Epithelial cell of esophagus (primary cell): ENCODE results near the gene NUAK1.

ENCODE experiments used
- DNase-seq: peaks from one replicate; pipeline ENCODE4 v3.0.0; 2010; ENCODE audit warnings: low read depth
- H3K4me3 ChIP-seq: 2 replicates; pipeline ENCODE4 v1.5.1; 2011; ENCODE audit warnings: mild to moderate bottlenecking, low read length, control low read depth
- TF ChIP-seq, protein P1 (sequence below): IDR thresholded peaks from 2 replicates; pipeline ENCODE4 v1.5.1; 2011; ENCODE audit warnings: low read depth, mild to moderate bottlenecking, low read length, control low read depth, inconsistent platforms; ENCODE audit not compliant: insufficient read depth; ENCODE audit errors: missing control alignments

The NUAK1 gene

DNA sequence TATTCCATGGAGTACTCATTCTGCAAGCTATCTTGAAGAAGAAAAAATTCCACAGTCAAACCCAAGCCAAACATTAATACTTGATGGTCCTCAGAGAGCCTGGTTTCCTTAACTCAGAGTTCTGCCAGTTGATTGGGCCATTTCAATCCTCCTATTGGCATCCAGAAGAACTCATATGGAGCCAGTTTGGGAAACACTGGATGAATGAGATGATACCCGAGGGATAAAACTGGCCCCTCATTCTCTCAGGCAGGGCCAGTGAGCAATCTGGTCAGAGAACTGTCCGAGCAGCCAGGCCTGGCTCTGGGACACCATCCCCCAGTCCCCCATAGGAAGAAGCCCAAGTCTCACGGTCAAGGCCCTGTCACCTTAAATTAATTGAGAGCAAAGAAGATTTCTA lies 48.8 kb downstream of the NUAK1 start:
- no peak overlapping the region for H3K4me3 ChIP-seq
- TF ChIP-seq, protein P1, sequence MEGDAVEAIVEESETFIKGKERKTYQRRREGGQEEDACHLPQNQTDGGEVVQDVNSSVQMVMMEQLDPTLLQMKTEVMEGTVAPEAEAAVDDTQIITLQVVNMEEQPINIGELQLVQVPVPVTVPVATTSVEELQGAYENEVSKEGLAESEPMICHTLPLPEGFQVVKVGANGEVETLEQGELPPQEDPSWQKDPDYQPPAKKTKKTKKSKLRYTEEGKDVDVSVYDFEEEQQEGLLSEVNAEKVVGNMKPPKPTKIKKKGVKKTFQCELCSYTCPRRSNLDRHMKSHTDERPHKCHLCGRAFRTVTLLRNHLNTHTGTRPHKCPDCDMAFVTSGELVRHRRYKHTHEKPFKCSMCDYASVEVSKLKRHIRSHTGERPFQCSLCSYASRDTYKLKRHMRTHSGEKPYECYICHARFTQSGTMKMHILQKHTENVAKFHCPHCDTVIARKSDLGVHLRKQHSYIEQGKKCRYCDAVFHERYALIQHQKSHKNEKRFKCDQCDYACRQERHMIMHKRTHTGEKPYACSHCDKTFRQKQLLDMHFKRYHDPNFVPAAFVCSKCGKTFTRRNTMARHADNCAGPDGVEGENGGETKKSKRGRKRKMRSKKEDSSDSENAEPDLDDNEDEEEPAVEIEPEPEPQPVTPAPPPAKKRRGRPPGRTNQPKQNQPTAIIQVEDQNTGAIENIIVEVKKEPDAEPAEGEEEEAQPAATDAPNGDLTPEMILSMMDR = no peak
- no peak for DNase-seq

DNA sequence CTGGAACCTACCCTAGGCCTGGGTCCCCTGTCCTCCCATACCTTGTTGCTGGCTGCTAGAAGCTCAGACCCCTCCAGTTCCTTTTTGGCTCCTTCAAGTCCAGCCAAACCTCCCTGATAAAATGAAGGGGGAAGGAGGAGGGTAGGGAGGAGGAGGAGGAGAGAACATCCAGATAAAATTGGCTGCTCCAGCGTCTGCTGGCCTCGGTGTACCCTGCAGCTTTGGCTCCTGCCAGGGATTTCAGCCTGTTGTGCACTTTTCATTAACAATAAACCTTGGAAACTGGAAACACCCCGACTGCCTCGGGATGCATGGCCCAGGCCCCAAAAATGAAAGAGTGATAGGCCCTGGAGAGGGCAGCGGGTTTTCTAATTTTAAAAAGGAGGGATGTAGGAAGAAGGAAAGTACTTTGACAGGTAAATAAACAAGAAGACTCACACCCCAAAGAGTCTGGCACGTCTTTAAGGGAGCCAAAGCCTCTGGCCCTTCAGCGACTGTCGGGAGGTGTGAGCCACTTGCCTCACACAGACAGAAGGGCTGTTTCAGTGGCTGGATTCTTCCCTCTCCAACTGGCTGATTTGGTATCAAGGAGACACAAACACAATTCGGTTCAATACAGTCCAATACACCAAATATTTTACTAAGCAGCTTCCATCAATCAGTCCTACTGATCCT lies 49.8 kb downstream of the NUAK1 start:
- DNase-seq = no peak
- TF ChIP-seq, protein P1 = no peak
- no peak overlapping the region for H3K4me3 ChIP-seq

DNA sequence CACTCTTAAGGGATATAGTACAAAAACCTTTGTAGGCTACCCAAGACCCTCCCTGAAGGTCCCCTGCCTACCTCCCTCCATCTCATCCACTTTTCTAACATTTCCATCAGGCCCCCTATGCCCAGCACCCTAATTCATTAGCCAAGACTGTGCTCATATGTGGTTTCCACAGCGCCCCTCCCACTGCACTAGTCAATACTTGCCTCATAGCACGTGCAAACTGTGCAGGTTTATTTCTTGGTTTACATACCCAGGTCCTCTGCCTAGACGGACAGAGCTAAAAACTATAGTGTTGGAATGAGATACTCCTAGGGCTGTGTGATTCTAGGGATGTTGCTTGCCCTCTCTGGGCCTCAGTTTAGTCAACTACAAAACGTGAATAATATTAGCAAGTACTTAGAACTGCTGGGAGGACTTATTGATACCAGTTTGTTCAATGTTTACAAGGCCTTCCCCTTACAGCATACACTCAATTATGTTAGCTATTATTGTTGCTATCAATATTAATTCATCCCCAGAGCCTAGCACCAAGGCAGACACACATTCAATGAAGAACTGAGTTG lies 50.4 kb downstream of the NUAK1 start:
- TF ChIP-seq, protein P1 = no peak
- DNase-seq = peak; percentile 56
- H3K4me3 ChIP-seq = no peak overlapping the region

DNA sequence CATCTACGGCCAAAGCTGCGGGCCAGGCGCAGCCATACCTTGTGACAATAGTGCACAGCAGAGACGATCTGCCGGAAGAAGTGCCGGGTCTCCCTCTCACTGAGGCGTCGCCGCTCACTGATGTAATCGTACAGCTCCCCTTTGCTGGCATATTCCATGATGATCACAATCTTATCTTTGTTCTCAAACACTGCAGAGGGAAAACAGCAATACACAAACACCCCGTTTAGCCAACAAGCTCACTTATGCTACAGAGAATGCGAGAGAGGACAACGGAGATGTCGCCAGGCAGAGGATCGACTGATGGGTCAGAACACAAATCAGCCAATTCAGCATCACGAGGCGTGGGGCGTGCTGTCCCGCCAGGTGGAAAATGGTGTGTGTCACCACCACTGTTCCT lies 52.1 kb downstream of the NUAK1 start:
- DNase-seq = no peak
- TF ChIP-seq, protein P1 = no peak
- H3K4me3 ChIP-seq = no peak overlapping the region

DNA sequence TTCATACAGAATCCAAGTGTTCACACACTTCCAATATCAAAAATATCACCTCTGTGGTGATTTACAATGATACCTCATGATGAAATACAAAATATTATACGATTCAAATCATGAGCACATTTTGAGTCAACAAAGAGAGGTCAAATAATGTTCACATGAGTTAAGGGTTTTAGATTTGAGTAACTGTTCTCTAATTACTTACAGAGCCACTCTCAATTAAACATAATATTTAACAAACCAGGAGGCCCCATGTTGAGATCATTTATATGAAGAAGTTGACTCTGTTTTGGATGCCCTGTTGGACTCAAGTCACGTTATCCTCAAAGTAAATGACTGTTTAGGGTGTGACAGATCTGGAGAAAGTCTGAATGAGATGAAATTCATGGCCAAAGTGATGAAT lies 53.5 kb downstream of the NUAK1 start:
- no peak for DNase-seq
- TF ChIP-seq, protein P1 = no peak
- H3K4me3 ChIP-seq = no peak overlapping the region

DNA sequence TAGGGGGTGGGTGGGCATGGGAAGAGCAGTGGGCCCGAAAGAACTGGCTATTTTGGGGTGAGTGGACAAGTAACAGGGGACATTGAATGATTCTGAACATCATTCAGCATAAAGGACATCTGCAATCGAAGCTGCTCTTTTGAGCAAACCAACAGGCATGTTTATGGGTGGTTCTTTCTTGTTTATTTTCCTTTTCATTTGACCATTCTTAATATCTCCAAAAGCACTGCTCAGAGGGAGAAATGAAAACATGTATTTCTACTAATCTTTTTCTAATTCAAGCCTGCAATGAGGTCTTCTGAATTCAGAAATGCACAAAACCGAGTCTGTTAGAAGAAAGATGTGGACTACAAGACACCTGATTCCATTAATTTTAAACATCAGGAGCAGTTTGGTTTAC lies 54.0 kb downstream of the NUAK1 start:
- DNase-seq = no peak
- H3K4me3 ChIP-seq = no peak overlapping the region
- TF ChIP-seq, protein P1 = no peak

DNA sequence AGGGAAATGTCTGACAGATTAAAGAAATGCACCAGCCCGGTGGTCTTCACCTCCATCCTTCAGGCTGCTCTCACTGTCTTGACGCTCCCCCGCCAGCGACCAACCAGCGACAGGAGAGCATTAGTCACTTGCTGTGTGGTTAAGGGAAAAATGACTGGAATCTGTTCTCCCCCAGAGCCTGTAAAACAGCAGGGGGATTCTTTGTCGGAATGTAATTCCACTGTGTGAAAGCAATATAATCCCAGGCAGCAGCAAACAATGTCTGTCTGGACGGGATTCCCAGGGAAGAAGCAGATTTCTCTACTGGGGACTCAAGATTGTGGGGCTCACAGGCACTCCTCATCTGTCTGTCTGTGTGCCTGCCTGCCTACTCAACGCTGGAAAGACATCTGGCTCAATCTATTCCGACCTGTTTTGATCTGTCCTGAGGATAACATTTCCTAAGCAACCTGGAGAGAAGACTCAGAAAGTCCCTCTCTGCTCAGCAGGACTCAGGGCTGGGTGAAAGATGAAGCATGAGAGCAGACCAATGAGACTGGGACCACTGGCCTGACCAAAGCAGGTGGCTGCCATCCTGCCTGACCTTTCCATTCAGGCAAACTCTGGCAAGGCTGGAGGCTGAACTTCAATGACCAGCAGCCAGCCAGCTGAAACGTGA lies 54.6 kb downstream of the NUAK1 start:
- H3K4me3 ChIP-seq = no peak overlapping the region
- no peak for DNase-seq
- TF ChIP-seq, protein P1 = no peak
